GM12873 (cell line): Measurements from ENCODE around the gene RITA1.
A peak's percentile ranks its signal among the peaks of the same experiment; 100 is the strongest.

Source experiments
- TF ChIP-seq, protein P1 (sequence below): IDR thresholded peaks from 2 replicates; pipeline ENCODE4 v1.5.1; 2012; ENCODE audit warnings: low read depth, mild to moderate bottlenecking, moderate library complexity, low read length, control low read depth; ENCODE audit not compliant: insufficient read depth; ENCODE audit errors: missing control alignments

RITA1 gene

GRCh38 chr12:113194971-113195391 is 9.5 kb downstream of the RITA1 start:
- TF ChIP-seq, protein P1, sequence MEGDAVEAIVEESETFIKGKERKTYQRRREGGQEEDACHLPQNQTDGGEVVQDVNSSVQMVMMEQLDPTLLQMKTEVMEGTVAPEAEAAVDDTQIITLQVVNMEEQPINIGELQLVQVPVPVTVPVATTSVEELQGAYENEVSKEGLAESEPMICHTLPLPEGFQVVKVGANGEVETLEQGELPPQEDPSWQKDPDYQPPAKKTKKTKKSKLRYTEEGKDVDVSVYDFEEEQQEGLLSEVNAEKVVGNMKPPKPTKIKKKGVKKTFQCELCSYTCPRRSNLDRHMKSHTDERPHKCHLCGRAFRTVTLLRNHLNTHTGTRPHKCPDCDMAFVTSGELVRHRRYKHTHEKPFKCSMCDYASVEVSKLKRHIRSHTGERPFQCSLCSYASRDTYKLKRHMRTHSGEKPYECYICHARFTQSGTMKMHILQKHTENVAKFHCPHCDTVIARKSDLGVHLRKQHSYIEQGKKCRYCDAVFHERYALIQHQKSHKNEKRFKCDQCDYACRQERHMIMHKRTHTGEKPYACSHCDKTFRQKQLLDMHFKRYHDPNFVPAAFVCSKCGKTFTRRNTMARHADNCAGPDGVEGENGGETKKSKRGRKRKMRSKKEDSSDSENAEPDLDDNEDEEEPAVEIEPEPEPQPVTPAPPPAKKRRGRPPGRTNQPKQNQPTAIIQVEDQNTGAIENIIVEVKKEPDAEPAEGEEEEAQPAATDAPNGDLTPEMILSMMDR = no peak

GRCh38 chr12:113195598-113195997 is 10.1 kb downstream of the RITA1 start:
- TF ChIP-seq, protein P1 = no peak

- TF ChIP-seq, protein P1 = no peak
These were observed 11.1 kb downstream of the RITA1 start for GRCh38 chr12:113196582-113196981.

DNA sequence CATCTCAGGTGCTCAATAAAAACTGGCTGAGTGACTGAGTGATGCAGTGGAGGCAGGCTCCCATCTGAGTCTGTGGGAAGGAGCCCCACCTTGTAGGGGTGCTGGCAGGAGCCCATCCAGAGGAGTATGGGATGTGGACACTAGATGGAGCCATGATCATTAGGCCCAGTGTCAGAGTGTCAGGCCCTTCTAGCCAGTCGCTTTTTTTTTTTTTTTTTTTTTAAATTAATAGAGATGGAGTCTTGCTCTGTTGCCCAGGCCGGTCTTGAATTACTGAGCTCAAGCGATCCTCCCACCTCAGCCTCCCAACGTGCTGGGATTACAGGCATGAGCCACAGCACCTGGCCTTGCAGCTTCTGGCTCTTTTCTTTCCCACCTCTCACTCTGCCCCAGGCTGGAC is 11.5 kb downstream of the RITA1 start:
- TF ChIP-seq, protein P1 = peak; percentile 81

GRCh38 chr12:113197518-113198077 is 12.1 kb downstream of the RITA1 start:
- TF ChIP-seq, protein P1 = no peak

GRCh38 chr12:113198296-113198695 is 12.8 kb downstream of the RITA1 start:
- TF ChIP-seq, protein P1 = no peak

DNA sequence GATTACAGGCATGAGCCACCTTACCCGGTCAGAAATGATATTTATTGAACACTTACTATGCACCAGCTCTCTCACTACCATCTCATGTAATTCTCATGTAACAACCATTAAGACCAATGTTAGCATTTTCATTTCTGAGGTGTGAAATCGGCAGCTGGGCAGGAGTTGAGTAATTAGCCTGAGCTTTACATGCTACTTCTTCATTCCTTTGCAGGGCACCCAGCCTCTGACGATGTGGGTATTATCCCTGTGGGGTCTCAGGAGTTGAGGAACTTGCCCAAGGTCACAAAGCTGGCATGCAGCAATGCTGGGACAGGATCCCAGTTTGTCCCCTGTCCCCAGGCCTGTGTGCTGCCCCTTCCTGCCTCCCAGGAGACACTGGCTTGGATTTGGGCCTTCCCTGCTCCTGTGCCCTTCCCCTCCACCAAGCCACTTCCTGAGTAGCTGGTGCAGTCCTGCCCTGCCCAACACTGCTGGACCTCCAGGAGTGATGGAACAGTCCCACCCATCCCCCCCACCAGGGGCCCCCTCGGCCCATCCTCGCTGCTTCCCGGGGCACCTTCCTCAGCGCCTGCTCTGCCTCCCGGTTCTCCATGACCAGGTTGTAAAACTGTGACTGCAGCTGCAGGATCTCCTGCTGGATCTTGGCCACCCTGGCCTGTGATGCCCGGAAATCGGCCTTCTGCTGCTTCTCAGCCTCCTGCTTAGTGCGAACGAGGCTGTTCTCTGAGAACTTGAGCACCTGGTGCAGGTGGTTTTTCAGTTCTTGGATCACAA is 14.7 kb downstream of the RITA1 start:
- TF ChIP-seq, protein P1 = no peak
